NCI-H2081 treated with DMSO at 0.1 percent for 48 hours (cell line): ENCODE measurements around the gene CPT1C.
"Not testable (repeated sequence)": the region's sequence is repeated elsewhere in the genome, so short reads cannot be mapped to it uniquely, and the experiment has no call there.

ENCODE experiments used
- DNase-seq: peaks from one replicate; lab custom pipeline; 2025; lab: John Stamatoyannopoulos, UW

Gene CPT1C

DNA sequence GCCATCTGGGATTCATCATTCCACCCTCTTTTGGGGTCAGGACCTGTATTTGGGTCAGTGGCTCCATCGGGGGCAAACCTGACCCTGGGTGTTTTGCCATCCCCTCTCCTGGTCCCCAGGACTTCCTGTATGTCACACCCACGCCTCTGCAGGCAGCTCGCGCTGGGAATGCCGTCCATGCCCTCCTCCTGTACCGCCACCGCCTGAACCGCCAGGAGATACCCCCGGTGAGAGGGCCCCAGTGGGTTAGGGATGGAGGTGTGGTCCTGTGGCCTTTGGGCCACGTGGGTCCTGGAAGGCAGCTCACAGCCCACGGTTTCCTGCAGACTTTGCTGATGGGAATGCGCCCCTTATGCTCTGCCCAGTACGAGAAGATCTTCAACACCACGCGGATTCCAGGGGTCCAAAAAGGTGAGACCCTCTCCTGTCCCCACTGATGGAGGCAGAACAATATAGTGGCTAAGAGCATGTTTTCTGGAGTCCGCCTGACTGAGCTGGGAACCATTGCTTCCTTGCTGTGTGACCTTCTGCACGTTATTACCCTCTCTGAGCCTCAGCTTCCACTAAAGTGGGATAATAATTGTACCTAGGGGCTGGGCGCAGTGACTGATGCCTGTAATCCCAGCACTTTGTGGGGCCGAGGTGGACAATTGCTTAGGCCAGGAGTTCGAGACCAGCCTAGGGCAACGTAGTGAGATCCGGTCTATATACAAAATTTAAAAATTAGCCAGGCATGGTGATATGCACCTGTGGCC, 14.1 kb downstream of the CPT1C start:
- no peak for DNase-seq

DNA sequence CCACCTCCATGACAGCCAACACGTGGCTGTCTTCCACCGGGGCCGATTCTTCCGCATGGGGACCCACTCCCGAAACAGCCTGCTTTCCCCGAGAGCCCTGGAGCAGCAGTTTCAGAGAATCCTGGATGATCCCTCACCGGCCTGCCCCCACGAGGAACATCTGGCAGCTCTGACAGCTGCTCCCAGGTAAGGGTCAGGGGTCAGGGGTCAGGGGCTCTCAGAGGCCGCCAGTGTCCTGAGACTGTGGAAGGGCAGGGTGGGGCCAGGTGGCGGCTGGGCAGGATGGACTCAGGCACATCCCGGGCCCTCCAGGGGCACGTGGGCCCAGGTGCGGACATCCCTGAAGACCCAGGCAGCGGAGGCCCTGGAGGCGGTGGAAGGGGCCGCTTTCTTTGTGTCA, 15.0 kb downstream of the CPT1C start:
- DNase-seq: no peak

DNA sequence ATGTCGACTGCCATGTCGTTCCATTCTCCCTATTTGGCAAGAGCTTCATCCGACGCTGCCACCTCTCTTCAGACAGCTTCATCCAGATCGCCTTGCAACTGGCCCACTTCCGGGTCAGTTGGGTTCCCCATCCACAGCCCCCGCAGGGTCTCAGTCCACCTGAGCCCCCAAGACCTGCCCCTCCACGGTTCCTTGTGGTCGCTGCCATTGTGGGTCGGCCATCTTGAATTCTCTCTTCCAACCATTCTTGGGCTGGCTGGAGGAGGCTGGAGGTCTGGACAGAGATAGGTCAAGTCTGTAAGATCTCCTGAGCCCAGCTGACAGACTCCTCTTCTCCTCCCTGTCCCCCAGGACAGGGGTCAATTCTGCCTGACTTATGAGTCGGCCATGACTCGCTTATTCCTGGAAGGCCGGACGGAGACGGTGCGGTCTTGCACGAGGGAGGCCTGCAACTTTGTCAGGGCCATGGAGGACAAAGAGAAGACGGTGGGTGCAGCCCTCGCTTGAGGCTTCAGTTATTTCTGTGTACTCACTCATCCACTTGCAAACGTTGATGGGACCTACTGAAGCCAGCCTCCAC, 19.5 kb downstream of the CPT1C start:
- no peak for DNase-seq

DNA sequence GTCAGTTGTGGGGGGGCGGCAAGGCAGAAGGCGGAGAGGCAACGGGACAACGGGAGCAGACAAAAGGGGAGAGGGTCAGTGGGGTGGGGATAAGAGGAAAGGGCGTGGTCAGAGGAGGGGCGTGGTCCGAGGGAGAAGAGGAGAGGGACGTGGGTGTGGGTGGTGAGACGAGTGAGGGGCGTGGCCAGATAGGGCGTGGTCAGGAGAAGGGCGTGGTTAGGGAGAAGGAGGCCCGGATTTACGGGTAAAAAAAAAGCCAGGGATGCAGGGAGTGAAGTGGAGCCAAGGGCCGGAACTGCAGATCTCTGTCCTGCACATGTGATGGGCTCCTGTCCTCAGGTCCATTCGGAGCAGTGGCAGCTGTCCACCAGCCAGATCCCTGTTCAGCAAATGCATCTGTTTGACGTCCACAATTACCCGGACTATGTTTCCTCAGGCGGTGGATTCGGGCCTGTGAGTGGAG, 21.5 kb downstream of the CPT1C start:
- DNase-seq: no peak

DNA sequence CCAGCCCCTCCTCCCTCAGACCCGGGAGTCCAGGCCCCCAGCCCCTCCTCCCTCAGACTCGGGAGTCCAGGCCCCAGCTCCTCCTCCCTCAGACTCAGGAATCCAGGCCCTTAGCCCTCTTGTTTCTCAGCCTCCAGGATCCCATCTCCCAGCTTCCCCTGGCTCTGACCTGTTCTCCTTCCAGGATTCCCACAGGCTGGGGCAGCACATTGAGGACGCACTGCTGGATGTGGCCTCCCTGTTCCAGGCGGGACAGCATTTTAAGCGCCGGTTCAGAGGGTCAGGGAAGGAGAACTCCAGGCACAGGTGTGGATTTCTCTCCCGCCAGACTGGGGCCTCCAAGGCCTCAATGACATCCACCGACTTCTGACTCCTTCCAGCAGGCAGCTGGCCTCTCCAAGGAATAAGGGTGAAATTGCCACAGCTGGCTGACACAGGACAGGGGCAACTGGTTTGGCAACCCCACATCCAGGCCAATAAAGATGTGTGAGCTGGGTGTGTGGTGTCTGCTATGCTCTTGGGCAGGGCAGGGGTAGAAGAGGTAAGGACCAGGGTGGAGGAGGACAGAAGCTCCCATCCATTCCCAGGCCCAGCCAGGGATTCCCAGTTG, 22.4 kb downstream of the CPT1C start:
- DNase-seq: no peak

DNA sequence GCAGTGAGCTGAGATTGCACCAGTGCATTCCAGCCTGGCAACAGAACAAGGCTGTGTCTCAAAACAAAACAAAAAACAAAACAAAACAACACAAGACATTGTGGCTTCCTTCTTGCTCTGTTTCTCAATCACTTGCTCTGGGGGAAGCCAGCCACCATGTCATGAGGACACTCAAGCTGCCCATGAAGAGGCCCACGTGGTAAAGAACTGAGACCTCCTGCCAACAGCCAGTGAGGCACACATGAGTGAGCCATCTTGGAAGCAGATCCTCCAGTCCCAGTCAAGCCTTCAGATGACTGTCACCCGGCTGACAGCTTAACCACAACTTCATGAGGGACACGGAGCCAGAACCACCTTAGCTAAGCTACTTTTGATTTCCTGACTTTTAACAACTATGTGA, 25.2 kb downstream of the CPT1C start:
- no peak for DNase-seq

DNA sequence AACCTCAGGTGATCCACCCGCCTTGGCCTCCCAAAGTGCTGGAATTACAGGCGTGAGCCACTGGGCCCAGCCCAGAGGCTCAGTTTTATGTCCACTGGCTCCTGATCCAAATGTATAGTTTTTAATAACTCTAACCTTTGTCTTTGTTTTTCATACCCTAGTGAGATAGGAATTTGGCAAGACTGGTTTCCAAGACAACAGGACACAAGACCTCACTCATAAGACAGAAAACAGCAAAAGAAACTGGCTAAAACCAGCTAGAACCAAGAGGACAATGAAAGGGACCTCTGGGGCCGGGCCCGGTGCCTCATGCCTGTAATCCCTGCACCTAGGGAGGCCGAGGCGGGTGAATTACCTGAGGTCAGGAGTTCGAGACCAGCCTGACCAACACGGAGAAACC, 27.6 kb downstream of the CPT1C start:
- no peak for DNase-seq

DNA sequence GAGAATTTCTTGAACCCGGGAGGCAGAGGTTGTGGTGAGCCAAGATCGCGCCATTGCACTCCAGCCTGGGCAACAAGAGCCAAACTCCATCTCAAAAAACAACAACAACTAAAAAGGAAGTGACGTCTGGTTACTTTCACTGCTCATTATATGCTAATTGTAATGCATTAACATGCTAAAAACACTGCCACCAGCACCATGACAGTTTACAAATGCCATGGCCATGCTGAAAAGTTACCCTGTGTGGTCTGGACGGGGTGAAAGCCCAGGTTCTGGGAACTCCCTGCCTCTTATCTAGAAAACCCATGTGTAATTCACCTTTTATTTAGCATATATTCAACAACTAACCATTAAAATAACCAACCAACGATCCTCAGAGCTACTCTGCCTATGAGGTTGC, 28.1 kb downstream of the CPT1C start:
- no peak for DNase-seq

DNA sequence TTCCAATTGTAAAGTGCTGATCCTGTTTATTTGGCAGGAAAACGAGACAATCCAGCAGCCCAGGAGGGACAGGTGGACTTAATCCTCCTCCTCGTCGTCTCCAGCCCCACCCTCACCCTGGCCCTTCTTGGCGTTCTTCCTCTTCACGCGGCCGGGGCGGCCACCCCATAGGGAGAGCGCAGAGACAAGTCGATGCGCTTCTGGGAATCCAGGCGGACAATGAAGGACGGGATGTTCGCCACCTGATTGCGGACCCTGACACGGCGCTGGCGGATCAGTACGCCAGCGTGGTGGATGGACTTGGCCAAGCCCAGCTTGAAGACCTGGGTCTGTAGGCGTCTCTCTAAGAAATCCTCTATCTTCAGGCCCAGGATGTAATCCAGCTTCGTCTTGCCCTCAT, 28.5 kb downstream of the CPT1C start:
- DNase-seq: not testable (repeated sequence)

DNA sequence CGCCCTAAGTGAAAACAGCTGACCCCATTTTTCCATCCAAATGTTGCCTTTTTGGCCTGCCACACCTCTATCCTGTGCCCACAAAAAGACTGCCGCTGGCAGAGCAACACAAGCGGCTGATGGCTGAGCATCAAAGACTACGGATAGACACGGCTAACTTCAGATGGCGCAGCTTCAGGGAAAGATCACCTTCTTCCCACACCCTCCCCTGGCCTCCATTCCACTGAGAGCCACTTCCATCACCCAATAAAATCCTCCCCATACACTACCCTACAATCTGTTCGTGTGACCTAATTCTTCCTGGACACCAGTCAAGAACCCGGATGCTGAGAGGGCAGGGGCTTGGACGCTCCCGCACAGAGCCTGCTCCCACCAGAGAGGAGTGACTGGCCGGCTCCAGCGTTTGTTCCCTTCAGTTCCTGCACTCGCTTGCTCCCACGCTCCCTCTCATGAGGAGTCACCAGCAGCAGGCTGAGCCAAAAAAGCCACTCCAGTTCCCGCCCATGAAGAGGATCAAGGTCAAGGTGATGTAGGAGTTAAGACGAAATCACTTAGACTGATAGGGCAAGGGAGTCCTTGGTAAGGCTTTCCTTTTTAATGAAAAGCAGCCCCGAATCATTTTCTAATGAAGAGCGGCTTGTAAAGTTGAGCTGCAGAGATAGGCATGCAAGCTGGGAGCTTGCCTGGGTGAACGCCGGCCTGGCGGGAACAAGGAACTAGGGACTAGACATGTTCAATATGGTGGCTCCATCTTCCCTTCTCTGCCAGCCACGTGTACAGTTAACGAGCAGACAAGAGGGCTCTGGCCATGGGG, 36.5 kb downstream of the CPT1C start:
- no peak for DNase-seq

DNA sequence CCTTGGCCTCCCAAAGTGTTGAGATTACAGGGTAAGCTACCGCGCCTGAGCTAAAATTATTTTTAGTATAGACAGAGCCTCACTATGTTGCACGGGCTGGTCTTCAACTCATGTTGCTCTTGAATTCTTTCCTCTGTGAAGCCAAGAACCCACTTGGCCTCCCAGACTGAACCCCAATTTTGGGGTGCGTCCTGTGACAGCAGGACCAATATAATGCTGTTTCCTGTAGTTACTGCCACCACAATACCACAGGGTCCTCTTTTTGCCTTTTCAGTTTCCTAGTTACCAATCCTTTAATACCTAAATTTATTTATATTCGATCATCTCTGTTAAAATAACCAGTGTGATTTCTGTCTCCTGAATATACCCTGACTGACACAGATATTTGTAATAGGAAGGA, 39.2 kb downstream of the CPT1C start:
- no peak for DNase-seq

DNA sequence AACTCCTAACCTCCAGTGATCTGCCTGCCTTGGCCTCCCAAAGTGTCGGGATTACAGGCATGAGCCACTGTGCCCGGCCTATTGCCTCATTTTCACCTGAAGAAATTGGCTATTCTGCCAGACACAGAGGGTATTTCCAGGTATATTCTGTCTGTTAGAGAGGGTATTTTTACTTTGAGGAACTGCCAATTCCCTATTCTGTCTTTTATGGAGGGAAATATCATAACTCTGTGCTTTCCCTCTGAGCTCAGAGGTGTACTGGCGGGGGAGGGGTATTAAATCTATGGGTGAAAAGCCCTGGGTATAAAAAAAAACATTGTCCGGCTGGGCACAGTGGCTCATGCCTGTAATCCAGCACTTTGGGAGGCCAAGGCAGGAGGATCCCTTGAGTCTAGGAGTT, 47.4 kb downstream of the CPT1C start:
- DNase-seq: no peak

DNA sequence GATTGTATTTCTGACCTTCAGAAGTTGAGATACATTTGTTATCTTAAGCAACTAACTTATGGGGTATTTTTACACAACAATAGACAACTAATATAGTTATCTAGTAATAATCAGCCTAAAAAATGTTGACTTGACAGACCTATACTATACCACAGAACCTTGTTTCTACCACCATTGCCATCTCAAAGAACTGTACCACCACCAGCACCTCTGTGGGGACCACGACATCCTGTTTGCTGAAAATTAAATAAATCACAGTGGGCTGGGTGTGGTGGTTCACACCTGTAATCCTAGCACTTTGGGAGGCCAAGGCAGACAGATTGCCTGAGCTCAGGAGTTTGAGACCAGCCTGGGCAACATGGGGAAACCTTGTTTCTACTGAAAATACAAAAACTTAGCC, 48.2 kb downstream of the CPT1C start:
- DNase-seq: no peak

DNA sequence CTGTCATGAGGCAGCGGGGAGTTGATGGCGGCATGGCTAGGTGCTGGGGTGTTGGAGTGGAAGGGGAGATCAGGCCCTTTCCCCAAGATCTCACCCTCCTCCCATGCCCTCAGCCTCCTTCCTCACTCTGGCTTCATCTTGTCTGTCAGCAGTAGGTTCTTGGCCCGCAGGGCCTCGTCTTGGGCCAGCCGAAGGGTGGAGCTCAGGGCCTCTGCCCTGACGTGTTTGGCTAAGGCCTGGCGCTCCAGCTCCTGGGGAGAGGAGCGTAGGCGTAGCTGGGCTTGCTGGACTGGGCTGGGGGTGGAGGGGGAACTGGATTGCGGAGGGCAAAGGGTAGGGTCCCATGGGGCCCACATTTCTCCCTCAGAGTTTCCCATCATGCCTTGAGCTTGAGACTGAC, 49.0 kb downstream of the CPT1C start:
- DNase-seq: no peak

DNA sequence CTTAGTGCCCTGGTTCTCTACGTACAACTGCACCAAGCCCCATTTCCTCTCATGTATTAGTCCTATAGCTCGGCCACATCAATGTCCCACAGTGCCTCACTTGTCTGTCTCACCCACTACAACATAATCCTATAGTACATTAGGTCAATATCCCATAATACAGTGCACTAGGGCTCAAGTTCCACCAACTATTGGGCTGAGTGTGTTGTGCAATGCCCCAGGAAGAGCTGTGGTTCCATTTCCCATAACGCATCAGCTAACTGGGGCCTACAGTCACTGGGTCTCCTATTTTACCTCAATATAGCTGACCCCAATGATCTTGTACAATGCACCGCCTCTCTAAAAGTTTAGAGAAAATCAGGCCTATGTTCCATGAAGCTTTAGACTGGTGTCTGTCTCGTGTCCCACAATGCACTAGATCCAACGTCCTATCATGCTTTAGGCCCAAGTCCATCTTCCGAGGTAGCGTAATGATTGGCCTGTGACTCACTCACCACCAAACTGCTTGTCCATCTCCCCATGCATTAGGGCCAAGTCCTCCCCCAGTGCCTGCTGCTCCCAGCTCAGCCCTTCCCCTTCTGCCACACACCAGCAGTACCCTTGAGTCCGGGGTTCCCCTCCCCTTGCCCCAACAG, 50.4 kb downstream of the CPT1C start:
- no peak for DNase-seq

DNA sequence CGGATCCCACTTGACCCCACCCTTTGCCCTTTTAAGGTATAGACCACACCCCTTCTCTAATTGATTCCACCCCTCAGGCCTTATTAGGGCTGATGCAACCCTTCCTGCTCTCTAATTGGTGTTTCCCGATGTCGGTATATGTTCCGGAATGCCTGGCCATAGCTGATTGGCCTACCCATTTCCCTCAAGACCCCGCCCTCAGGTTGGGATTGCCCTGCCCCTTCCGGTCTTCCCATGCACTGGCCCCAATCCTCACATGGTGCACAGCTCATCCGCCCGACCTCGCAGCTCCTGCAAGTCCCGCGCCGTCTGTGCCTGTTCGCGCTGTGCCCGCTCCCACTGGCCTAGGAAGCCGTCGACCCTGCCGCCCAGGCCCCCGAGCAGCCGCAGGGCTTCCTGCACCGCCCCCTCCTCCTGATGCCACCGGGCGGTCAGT, 54.0 kb downstream of the CPT1C start:
- DNase-seq: no peak

DNA sequence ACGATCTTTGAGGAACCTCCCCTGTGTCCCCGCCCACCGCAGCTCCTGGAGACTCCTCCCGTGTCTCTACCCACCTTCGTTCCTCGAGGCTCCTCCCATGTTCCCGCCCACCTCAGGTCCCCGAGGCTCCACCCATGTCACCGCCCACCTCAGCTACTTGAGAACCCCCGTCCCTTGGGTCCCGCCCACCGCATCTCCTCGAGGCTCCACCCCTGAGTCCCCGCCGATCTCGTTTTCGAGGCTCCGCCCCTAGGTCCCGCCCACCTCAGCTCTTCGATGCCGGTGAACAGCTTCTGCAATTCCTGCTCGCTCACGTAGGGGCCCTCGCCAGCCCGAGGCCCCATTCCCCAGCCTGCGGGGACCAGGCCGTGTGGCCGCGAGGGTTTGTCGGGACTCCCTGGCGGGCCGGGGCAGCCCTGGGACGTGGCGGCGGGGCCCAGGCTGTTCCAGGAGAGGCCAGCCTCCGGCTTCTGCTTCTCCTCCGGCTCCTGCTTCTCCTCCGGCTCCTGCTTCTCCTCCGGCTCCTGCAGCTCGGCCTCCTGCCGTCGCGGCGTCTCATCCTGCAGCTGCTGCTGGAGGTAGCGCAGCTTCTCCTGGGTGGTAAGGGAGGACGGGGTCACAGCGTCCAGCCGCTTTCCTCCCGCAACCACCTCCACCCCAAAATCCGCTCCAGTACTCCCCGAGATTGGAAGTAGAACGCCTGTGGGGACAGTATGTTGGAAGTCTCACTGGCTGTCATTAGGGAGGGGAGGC, 55.5 kb downstream of the CPT1C start:
- no peak for DNase-seq

DNA sequence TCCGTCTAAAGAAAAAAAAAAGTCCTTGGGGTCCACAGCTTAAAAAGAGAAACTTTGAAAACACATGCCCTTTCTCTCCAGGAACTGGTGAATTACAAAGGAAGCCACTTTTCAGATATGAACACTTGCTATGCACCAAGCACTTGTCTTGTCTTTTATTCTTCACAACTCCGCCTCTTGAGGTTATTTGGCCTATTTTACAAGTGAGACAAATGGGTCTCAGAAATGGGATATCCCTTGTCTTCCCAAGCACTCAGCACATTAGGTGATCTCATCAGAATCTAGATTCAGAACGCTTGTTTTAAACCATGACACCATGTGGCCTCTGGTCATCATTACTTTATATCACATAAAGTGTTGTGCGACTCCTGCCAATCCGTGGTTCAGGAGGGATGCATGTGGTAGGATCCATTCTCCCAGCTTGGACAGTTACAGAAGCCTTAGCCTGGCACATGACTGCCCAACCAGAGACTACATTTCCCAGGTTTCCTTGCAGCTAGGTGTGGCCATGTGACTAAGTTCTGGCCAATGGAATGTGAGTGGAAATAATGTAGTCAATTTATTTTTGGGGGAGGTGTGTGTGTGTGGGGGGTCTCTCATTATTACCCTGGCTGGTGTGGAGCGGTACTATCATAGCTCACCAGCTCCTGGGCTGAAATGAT, 58.3 kb downstream of the CPT1C start:
- no peak for DNase-seq

DNA sequence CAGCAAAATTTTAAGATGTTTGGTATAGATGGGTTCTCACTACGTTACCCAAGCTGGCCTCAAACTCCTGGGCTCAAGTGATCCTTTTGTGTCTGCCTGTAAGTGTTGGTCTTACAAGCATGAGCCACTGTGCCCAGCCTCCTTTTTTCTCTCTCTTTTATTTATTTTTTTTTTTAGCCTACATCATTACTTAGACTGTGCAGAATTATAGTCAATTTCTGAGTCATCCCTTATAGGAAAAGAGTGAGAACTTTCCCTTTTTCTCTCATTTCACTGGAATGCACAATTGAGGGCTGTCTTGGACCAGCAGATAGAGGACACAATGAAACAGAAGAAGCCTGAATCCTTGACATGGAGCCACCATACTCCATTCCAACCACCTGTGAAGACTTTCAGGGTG, 58.9 kb downstream of the CPT1C start:
- no peak for DNase-seq

DNA sequence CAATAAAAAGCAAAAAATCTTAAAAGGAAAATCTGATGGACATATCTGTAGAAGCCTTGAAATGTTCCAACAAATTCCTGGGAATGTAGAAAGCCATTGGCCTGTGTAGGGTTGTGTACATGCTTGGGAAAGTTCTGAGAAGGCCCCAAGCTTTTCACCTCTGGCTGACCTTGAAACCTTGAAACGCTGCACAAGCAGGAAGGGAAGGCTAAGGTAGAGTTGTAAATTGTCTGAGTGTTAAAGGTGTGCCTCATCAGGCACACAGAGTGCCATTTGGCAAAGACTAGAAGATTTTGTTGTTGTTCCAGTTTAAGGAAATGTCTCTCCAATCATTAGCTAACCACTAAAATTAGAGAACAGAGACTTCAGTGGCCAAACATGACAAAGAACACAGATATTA, 61.8 kb downstream of the CPT1C start:
- no peak for DNase-seq

DNA sequence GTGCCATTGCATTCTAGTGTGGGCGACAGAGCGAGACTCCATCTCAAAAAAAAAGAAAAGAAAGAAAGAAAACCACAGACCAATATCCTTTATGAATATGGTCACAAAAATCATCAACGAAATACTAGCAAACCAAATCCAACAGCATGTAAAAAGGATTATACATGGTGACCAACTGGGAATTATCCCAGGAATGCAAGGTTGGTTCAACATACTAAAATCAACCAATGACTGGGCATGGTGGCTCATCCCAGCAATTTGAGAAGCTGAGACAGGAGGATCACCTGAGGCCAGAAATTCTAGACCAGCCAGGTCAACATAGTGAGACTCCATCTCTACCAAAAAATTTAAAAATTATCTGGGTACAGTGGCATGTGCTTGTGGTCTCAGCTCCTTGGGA, 65.0 kb downstream of the CPT1C start:
- DNase-seq: no peak
